Measurements from ENCODE around the gene PLP1. TPM values are rescaled to one million over a fixed set of nuclear protein-coding genes. Genes with fewer than 3 reads are reported as not detected.
"Not testable (repeated sequence)": the region's sequence is repeated elsewhere in the genome, so short reads cannot be mapped to it uniquely, and the experiment has no call there.

Gene PLP1
- total RNA-seq, 1 donor from 2014 or later: 0.58 TPM

DNA sequence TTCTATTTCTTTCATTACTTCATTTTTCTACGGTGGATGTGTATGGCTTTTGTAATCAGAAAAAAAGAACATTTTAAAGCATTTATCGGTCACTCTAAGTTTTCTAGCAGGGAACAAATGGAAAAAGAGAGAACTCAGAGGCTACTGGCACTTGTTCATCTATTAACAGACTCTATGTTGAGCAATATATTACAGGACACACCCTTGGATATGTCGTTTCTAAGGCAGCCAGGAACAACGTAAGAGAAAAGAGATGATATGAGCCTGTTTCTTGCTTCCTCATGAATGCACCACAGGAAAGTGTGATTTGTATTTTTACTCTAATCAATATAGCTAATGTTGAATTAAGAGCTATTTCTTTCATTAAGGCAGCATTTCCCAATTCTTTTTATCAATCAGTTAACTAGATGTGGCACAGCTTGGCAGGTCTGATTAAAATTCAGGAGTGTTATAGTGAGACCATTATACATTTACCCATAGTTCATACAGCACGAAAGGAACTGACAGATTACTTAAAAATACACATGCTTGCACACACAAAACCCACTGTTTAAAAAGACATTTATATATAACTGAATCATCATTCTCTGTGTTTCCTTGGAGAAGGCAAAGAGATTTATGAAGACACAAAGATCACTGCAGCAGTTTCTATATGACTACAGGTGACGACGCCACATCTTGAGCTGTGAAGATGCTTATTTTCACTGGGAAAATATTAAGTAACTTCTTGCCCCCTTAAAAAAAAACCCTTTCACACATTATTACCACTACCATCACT lies 42.4 kb downstream of the PLP1 start:
- Mint-ChIP-seq H3K4me3 (no peak overlapping the region), H3K27me3 (ENCODE audit: low read depth) (peaks cover 25% of the 10 kb centered on the region), H3K9me3 (peaks cover 4% of the 10 kb centered on the region), H3K27ac (no peak overlapping the region), H3K36me3 (no peaks in the 10 kb centered on the region), H3K4me1 (no peaks in the 10 kb centered on the region)
- TF ChIP-seq, protein P1, sequence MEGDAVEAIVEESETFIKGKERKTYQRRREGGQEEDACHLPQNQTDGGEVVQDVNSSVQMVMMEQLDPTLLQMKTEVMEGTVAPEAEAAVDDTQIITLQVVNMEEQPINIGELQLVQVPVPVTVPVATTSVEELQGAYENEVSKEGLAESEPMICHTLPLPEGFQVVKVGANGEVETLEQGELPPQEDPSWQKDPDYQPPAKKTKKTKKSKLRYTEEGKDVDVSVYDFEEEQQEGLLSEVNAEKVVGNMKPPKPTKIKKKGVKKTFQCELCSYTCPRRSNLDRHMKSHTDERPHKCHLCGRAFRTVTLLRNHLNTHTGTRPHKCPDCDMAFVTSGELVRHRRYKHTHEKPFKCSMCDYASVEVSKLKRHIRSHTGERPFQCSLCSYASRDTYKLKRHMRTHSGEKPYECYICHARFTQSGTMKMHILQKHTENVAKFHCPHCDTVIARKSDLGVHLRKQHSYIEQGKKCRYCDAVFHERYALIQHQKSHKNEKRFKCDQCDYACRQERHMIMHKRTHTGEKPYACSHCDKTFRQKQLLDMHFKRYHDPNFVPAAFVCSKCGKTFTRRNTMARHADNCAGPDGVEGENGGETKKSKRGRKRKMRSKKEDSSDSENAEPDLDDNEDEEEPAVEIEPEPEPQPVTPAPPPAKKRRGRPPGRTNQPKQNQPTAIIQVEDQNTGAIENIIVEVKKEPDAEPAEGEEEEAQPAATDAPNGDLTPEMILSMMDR (IDR thresholded peaks at IDR 0.05; ENCODE audit: unreplicated experiment): no peak
- no peak for DNase-seq (ENCODE audit: low spot score in 2 of 2, unreplicated experiment in 2 of 2)

DNA sequence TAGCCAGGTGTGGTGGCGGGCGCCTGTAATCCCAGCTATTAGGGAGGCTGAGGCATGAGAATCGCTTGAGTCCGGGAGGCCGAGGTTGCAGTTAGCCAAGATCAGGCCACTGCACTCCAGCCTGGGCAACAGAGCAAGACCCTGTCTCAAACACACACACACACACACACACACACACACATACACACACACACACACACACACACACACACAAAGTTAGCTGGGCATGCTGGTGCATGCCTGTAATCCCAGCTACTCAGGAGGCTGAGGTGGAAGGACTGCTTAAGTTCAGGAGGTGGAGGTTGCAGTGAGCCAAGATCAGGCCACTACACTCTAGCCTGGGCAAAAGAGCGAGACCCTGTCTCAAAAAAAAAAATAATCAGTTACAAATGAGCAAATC lies 44.2 kb downstream of the PLP1 start:
- not testable (repeated sequence) for H3K4me3 Mint-ChIP-seq; H3K36me3 Mint-ChIP-seq; H3K27me3 Mint-ChIP-seq (ENCODE audit: low read depth); H3K4me1 Mint-ChIP-seq; H3K27ac Mint-ChIP-seq; H3K9me3 Mint-ChIP-seq; DNase-seq (ENCODE audit: low spot score in 2 of 2, unreplicated experiment in 2 of 2)

DNA sequence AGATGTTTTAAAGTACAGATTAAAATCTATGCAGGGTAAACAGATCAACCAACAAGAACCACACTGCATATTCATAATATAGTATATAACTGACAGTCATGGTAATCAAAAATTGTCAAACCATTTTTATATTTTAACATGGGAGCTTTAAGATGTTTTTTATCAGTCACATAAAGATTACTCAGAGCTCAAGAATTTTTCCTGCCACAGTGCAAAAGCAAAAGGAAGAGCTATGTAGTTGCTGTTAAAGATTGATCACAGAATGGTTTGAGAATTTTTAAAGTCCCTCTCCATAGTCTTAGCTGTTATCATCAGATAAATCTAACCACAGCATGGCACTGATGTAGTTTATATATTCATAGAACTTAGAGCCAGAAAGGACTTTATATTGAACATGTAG lies 47.0 kb downstream of the PLP1 start:
- no peak for DNase-seq (ENCODE audit: low spot score in 2 of 2, unreplicated experiment in 2 of 2)
- Mint-ChIP-seq H3K9me3 (peaks cover 4% of the 10 kb centered on the region), H3K4me3 (no peak overlapping the region), H3K27me3 (ENCODE audit: low read depth) (no peaks in the 10 kb centered on the region), H3K4me1 (no peaks in the 10 kb centered on the region), H3K36me3 (no peaks in the 10 kb centered on the region), H3K27ac (no peak overlapping the region)
- TF ChIP-seq, protein P1 (IDR thresholded peaks at IDR 0.05; ENCODE audit: unreplicated experiment): no peak

DNA sequence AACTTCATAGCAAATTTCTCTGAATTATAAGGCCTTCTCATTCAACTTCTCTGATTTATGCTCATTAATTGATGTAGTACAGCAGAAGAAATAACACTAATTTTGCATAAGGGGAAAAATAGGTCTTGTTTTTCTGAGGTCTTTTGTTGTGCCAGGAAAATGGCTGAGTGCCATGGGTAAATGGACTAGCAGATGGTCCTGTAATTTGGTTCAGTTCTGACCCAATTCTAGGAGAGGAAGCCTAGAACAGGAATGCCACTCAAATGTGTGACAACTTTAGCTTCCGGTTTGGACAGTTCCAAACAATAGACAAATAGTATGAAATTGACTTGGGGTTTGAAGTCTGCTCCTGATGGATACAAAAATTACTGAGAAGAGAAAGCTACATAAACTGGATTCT lies 49.2 kb downstream of the PLP1 start:
- Mint-ChIP-seq H3K4me1 (no peaks in the 10 kb centered on the region), H3K9me3 (peaks cover 3% of the 10 kb centered on the region), H3K27me3 (ENCODE audit: low read depth) (peaks cover 6% of the 10 kb centered on the region), H3K36me3 (no peaks in the 10 kb centered on the region), H3K27ac (no peak overlapping the region), H3K4me3 (no peak overlapping the region)
- TF ChIP-seq, protein P1 (IDR thresholded peaks at IDR 0.05; ENCODE audit: unreplicated experiment): no peak
- DNase-seq (ENCODE audit: low spot score in 2 of 2, unreplicated experiment in 2 of 2): no peak

DNA sequence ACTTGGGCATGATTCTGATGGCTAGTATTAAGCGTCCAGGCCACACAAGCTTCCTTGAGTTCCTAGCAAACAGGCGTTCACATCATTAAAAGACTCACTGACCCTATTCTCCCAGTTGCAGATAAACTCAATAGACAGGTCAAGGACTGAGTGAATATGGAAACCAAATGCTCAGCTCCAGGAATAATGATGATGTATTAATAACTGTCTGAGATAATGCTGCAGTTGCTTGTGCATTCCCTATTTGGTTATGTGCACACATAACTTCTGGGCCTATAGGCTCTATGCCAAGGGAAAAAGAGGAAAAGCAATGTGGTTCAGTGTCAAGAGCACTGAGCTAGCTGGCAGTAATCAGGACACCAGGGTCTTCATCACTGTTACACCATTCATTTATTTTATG lies 51.9 kb downstream of the PLP1 start:
- TF ChIP-seq, protein P1 (IDR thresholded peaks at IDR 0.05; ENCODE audit: unreplicated experiment): no peak
- no peak overlapping the region for H3K27ac Mint-ChIP-seq
- H3K4me1 Mint-ChIP-seq: no peaks in the 10 kb centered on the region
- no peak for DNase-seq (ENCODE audit: low spot score in 2 of 2, unreplicated experiment in 2 of 2)
- no peak overlapping the region for H3K4me3 Mint-ChIP-seq
- no peaks in the 10 kb centered on the region for H3K36me3 Mint-ChIP-seq
- H3K9me3 Mint-ChIP-seq: peaks cover 7% of the 10 kb centered on the region
- H3K27me3 Mint-ChIP-seq (ENCODE audit: low read depth): peaks cover 15% of the 10 kb centered on the region

DNA sequence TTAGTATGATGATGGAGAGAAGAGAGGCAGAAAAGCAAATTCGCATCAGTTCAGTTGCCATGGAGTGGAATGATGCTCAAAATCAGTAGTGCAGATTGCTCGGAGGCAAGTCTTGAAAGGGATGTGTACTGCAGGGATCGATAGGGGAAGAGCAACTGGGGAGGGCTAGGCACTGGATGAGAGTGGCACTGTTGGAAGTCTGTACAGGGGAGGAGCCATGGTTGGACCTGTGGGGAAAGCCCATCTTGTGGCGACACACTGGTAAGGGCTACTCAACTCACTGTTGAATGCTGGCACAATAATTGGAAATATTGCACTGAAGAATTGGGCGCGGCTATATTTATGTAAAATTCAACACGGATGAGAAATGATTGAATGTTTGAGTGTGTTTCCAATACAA lies 54.2 kb downstream of the PLP1 start:
- no peak overlapping the region for H3K27ac Mint-ChIP-seq
- H3K36me3 Mint-ChIP-seq: no peaks in the 10 kb centered on the region
- no peaks in the 10 kb centered on the region for H3K4me1 Mint-ChIP-seq
- peaks cover 29% of the 10 kb centered on the region for H3K27me3 Mint-ChIP-seq (ENCODE audit: low read depth)
- no peak for DNase-seq (ENCODE audit: low spot score in 2 of 2, unreplicated experiment in 2 of 2)
- TF ChIP-seq, protein P1 (IDR thresholded peaks at IDR 0.05; ENCODE audit: unreplicated experiment): no peak
- H3K4me3 Mint-ChIP-seq: no peak overlapping the region
- H3K9me3 Mint-ChIP-seq: peaks cover 12% of the 10 kb centered on the region

Data from mesothelial cell of epicardium (in vitro differentiated cells).